Esophagus squamous epithelium (tissue), 4 donors: ENCODE measurements around the gene ARHGEF12.

ENCODE experiments used
- POLR2A ChIP-seq, 4 donors: fragments of 450-650 bp; IDR thresholded peaks; one replicate each; pipeline ENCODE4 v1.6.1; 2017; ENCODE audit warnings: antibody characterized with exemption in 4 of 4, mild to moderate bottlenecking in 4 of 4, moderate library complexity in 3 of 4
- TF ChIP-seq, protein P1 (sequence below), 6 experiments: fragments of 450-650 bp in 4 of 6; fragments of 200-600 bp in 2 of 6; sonication (generic) in 2 of 6; IDR thresholded peaks; one replicate each; pipeline ENCODE4 v1.5.1; 2016 to 2019; ENCODE audit warnings: antibody characterized with exemption in 6 of 6, mild to moderate bottlenecking in 4 of 6, moderate library complexity in 4 of 6

DNA sequence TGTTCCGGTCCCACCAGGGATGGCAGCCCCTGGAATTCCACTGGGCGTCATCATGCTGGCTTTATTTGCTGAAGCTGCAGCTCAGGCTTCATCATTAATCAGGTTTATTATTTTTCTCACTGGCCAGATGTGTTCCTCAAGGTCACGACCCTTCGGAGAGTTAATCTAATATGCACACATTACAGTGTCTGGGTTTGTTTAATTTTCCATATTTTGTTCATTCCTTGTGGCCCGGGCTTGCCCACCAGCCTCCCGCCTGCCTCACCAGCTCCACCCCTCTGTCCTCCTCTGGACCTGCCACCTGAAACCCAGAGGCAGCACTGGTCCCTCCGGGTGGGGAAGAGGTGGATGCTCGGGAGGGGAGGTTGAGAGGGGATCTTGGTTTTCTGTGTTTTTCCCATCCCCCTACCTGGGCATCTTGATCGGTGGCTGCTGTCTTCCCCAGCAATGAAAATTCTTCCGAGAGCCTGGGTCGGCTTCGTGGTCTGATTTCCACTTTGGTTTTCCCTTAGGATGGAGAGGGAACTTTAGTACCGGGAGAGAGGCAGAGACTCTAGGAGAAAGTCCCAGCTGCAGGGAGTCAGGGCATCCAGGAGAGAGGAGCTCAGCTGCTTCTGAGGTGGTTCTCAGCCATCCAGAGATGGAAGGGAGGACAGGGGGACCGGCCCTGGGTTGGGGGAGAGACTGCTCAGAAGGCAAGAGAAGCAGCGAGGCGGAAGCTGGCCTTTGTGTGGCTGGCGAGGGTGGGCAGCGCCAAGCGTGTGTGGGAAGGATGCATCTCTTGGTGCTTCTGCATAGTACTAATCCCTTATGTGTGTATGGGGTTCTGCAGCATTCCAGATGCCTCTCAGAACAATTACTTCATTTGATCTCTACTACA, 177.5 kb downstream of the ARHGEF12 start:
- TF ChIP-seq, protein P1, sequence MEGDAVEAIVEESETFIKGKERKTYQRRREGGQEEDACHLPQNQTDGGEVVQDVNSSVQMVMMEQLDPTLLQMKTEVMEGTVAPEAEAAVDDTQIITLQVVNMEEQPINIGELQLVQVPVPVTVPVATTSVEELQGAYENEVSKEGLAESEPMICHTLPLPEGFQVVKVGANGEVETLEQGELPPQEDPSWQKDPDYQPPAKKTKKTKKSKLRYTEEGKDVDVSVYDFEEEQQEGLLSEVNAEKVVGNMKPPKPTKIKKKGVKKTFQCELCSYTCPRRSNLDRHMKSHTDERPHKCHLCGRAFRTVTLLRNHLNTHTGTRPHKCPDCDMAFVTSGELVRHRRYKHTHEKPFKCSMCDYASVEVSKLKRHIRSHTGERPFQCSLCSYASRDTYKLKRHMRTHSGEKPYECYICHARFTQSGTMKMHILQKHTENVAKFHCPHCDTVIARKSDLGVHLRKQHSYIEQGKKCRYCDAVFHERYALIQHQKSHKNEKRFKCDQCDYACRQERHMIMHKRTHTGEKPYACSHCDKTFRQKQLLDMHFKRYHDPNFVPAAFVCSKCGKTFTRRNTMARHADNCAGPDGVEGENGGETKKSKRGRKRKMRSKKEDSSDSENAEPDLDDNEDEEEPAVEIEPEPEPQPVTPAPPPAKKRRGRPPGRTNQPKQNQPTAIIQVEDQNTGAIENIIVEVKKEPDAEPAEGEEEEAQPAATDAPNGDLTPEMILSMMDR (IDR thresholded peaks at IDR 0.05): no peak
- no peak for TF ChIP-seq POLR2A (IDR thresholded peaks at IDR 0.05)
